Activated CD8-positive, alpha-beta memory T cell treated with anti-CD3 and anti-CD28 coated beads for 1 hour (primary cell): ENCODE data around the gene AMOTL1.

ENCODE experiments used
- DNase-seq, 2 donors: peaks; one replicate each; pipeline ENCODE4 v3.0.0-alpha.2; 2020; ENCODE audit warnings: low read depth in 1 of 2; ENCODE audit errors: extremely low read depth in 1 of 2

AMOTL1 gene

GRCh38 chr11:94742665-94743064 is 25.5 kb upstream of the AMOTL1 start:
- no peak for DNase-seq

GRCh38 chr11:94746721-94747120 is 21.4 kb upstream of the AMOTL1 start:
- no peak for DNase-seq

- DNase-seq = no peak
Measured at GRCh38 chr11:94747146-94747545, 21.0 kb upstream of the AMOTL1 start.

- no peak for DNase-seq
Measured at GRCh38 chr11:94747601-94748041, 20.5 kb upstream of the AMOTL1 start.

GRCh38 chr11:94749369-94749768 is 18.8 kb upstream of the AMOTL1 start:
- no peak for DNase-seq

- DNase-seq = no peak
Measured at GRCh38 chr11:94750319-94751217, 17.6 kb upstream of the AMOTL1 start.

- DNase-seq = no peak
Measured at GRCh38 chr11:94751218-94751609, 16.9 kb upstream of the AMOTL1 start.

GRCh38 chr11:94751786-94752185 is 16.4 kb upstream of the AMOTL1 start:
- no peak for DNase-seq

GRCh38 chr11:94753630-94754029 is 14.5 kb upstream of the AMOTL1 start:
- no peak for DNase-seq

GRCh38 chr11:94754335-94754734 is 13.8 kb upstream of the AMOTL1 start:
- DNase-seq = no peak

GRCh38 chr11:94754819-94755218 is 13.3 kb upstream of the AMOTL1 start:
- DNase-seq = no peak

GRCh38 chr11:94755494-94755893 is 12.7 kb upstream of the AMOTL1 start:
- no peak for DNase-seq

- DNase-seq = no peak
Measured at GRCh38 chr11:94757037-94757735, 11.0 kb upstream of the AMOTL1 start.

- no peak for DNase-seq
Measured at GRCh38 chr11:94758666-94759065, 9.5 kb upstream of the AMOTL1 start.

- DNase-seq = no peak
Measured at GRCh38 chr11:94759522-94759921, 8.6 kb upstream of the AMOTL1 start.

GRCh38 chr11:94760296-94760695 is 7.9 kb upstream of the AMOTL1 start:
- DNase-seq = no peak

- DNase-seq = no peak
Measured at GRCh38 chr11:94762208-94762607, 5.9 kb upstream of the AMOTL1 start.

GRCh38 chr11:94762995-94763394 is 5.2 kb upstream of the AMOTL1 start:
- DNase-seq = no peak

- no peak for DNase-seq
Measured at GRCh38 chr11:94766713-94767206, 1.4 kb upstream of the AMOTL1 start.

- DNase-seq = no peak
Measured at GRCh38 chr11:94767291-94767690, 865 bp upstream of the AMOTL1 start.

- DNase-seq = no peak
Measured at GRCh38 chr11:94768602-94769541, 716 bp downstream of the AMOTL1 start.
